Erythroblast (primary cell): Measurements from ENCODE around the gene LONRF2.

Source experiments
- GATA1 ChIP-seq: IDR thresholded peaks from 2 replicates; pipeline ENCODE4 v1.6.1; 2011; ENCODE audit warnings: low read depth, mild to moderate bottlenecking, control low read depth, low read length, moderate library complexity
- POLR2A ChIP-seq: IDR thresholded peaks from 2 replicates; pipeline ENCODE4 v1.6.1; 2011; ENCODE audit warnings: mild to moderate bottlenecking, low read length

DNA sequence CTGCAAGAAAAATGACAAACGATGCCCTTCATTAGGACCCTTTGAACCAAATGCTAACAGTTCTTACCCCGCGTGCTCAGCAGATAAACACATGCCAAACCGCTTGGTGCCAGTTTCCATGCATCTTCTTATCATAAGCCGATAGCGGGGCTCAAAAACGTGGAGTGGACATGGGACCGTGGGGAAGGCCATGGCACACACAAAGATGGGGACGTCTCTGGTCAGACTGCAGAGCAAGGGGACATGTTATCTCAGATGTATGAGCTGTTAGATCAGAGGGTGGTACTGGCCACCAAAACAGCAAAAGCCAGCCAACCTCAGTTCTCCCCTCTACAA is 28.2 kb downstream of the LONRF2 start:
- TF ChIP-seq POLR2A (no peak), GATA1 (no peak)
